Measurements from ENCODE around the gene TNIP2. TPM values are rescaled to one million over a fixed set of nuclear protein-coding genes. Genes with fewer than 3 reads are reported as not detected.

The TNIP2 gene
- total RNA-seq, 4 donors from 2014 or later: 56.1 to 85.5 (median 75.4) TPM

DNA sequence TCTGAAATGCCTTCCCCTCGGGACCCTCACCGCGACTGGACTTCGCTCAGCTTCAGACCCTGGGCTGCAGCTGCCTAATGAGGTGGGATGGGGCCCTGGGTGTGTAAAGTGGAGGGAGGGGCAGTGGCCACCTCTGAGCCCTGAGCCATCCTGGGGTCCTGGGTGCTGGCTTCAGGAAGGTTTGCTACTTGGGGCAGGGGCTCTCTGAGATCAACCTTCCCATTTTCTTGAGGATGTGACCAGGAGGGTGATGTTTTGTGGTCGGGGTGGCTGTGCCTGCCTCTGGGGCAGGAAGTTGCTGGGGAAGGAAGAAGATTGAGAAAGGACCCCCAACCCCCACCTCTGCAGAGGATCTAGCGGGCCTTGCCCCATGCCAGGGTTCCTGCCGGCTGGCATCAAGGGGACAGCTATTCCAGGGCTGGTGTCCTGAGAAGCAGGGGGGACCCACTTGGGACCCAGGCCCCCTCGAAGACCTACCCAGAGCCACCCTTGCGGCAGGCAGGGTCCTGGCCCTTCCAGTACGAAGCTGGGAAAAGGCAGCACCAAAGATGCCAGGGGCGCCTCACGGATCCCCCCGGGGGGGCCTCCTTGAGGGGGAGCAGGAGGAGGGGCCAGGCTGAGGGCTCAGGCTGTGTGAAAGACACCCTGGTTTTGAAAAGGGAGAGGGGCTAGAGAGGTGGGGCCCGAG lies 43.2 kb upstream of the TNIP2 start:
- WGBS: 76% methylated on average over 8 of the region's 14 CpGs
- intact Hi-C loops (cut with DNase I): no loop called here
- peaks cover 96 to 97% (median 97%) of the 10 kb centered on the region in 4 donors for H3K4me1 ChIP-seq

DNA sequence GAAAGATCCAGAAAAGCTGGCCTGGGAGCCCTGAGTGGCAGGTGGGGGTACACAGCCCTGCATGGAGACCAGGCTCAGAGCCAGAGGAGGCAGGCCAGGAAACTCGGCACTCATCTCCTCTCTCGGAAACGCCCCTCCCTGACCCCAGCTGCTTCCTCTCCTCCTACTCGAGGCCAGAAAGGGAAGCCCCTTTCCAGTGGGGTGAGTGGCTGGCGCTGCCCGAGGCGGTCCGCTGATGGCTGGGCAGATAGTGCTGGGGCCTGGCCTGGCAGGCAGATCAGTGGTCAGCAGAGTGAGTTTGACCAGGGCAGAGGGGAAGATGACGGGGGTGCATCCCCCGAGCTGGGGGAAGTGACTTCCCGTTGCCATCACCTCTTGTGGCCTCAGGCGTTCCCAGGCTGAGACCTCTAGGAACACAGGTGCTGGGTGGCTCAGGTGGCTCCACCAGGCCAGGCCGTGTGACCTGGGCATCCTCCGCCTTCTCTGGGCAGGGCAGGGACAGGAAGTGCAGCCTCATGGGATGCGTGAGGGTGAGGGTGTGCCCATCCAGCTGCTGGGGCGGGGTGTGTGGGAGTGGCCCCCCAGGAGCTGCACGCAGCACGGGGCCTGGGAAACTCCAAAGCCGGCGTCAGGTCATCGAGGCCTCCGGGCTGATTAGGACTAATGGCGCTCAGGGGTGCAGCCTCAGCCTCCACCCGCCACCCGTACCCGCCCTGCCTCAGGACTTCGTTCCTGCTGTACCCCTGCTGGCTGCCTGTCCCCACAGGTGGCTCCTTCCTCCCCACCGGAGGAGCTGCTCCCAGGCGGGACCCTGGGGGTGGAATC lies 42.5 kb upstream of the TNIP2 start:
- H3K4me3 ChIP-seq: peak overlapping the region; percentile 25 to 48 (median 28)
- intact Hi-C loops (cut with DNase I): no loop called here
- DNase-seq (ENCODE audit: extremely low spot score): no peak
- TF ChIP-seq POLR2AphosphoS5 (IDR thresholded peaks at IDR 0.05) (peak; percentile 26 to 51), CTCF (IDR thresholded peaks at IDR 0.05) (no peak)
- peaks cover 96 to 97% (median 97%) of the 10 kb centered on the region in 4 donors for H3K4me1 ChIP-seq
- H3K27ac ChIP-seq (replicated peaks in 1 of 4): peak overlapping the region; percentile 67 to 82 (median 80)
- WGBS: 42% methylated on average over 12 of the region's 29 CpGs
- no peaks in the 10 kb centered on the region for H3K27me3 ChIP-seq
- no peaks in the 10 kb centered on the region for H3K9me3 ChIP-seq
- no peaks in the 10 kb centered on the region for H3K36me3 ChIP-seq

More for the DNA sequence above, 43.2 kb upstream of the TNIP2 start:
- H3K36me3 ChIP-seq: no peaks in the 10 kb centered on the region
- H3K27ac ChIP-seq (replicated peaks in 1 of 4): peak overlapping the region; percentile 67 to 82 (median 80)
- no peaks in the 10 kb centered on the region for H3K27me3 ChIP-seq
- TF ChIP-seq EP300 (IDR thresholded peaks at IDR 0.05) (no peak), CTCF (IDR thresholded peaks at IDR 0.05) (no peak), POLR2AphosphoS5 (IDR thresholded peaks at IDR 0.05) (no peak), POLR2A (IDR thresholded peaks at IDR 0.05; ENCODE audit: low read depth) (no peak)
- DNase-seq (ENCODE audit: extremely low spot score): no peak
- peak overlapping the region; percentile 25 to 48 (median 28) for H3K4me3 ChIP-seq
- H3K9me3 ChIP-seq: no peaks in the 10 kb centered on the region

DNA sequence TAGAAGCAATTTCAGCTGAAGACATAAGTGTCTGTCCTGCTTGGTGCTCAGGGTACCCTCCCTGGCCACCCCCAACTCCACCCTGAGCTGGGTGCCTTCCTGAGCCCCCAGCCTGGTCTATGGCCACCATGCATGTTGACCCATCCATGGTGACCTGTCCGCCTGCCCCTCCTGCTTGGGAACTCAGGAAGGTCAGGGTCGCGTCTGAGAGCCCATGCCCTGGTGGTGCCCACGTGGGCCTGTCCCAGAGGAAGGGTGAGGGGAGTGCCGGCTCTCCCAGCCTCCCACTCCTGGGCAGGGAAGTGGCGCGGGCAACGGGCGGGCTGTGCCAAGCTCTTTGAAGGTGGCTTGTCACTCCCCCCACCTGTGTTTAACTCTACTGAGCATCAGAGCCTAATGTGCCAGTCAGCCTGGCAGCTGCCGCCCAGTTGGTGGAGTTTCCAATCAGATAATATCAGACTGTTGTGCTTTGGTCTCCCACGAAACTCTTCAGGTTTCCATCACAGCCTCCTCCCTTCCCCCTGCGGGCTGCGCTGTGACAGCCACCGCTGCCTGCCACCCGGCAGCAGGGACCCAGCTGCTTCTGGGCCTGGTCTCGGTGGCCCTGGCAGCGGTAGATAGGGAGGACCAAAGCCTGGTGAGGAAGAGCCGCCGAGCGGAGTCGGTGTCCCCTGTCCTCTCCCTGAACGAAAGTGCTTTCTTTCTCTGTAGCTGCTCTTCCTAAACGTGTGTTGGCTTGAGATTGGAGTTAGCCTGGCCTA lies 41.6 kb upstream of the TNIP2 start:
- Histone ChIP-seq H3K4me1 (peaks cover 89 to 97% (median 96%) of the 10 kb centered on the region in 4 donors), H3K9me3 (no peaks in the 10 kb centered on the region), H3K4me3 (peak overlapping the region in 2 of 4 donors; percentile 2 to 28), H3K27ac (replicated peaks in 1 of 4) (peak overlapping the region; percentile 67 to 82 (median 80)), H3K27me3 (no peaks in the 10 kb centered on the region), H3K36me3 (no peaks in the 10 kb centered on the region)
- TF ChIP-seq POLR2A (IDR thresholded peaks at IDR 0.05; ENCODE audit: low read depth) (no peak), EP300 (IDR thresholded peaks at IDR 0.05) (no peak), POLR2AphosphoS5 (IDR thresholded peaks at IDR 0.05) (no peak), CTCF (IDR thresholded peaks at IDR 0.05) (no peak)
- WGBS: 70% methylated on average over 14 of the region's 23 CpGs
- intact Hi-C loops (cut with DNase I): no loop called here
- DNase-seq (ENCODE audit: extremely low spot score): no peak

DNA sequence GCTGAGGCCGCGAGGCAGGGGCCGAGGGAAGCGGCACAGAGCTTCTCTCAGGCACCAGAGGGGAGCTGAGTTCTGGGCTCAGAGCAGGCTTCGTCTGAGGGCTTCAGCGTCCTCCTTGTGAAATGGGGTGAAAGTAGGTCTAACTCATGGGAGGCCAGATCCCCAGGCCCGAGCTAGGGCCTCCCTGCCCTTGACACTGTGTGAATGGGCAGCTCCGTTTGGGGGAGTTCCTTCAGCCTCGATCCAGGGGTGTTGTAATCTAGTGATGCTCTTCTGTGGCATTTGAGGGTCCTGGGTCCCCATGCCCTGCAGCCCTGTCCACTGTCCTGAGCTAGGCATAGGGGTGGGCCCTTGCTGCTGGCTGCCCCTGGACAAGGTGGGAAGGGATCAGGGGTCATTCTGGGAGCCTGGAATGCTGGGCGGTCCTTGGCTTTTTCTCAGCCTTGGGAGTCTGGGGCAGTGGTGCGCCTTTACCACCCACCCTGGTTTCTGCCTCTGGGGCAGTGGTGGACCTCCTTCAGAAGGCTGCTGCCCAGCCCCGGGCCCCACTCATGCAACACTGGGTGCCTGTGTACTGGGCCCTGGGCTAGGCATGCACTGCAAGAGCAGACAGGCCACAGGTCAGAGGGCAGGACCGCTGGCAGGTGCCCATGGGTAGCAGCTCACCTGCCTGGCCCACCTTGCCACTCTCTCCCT lies 40.9 kb upstream of the TNIP2 start:
- Histone ChIP-seq H3K27ac (replicated peaks in 1 of 4) (peak overlapping the region; percentile 67 to 82 (median 80)), H3K4me1 (peaks cover 92 to 100% (median 99%) of the 10 kb centered on the region in 4 donors), H3K9me3 (no peaks in the 10 kb centered on the region), H3K36me3 (no peaks in the 10 kb centered on the region), H3K27me3 (no peaks in the 10 kb centered on the region), H3K4me3 (no peak overlapping the region)
- no peak for TF ChIP-seq CTCF (IDR thresholded peaks at IDR 0.05)
- 83% methylated on average over 8 of the region's 13 CpGs for WGBS
- DNase-seq (ENCODE audit: extremely low spot score): no peak
- intact Hi-C loops (cut with DNase I): no loop called here

Data from esophagus muscularis mucosa (tissue), 4 donors.